SK-N-MC (cell line): Measurements from ENCODE around the gene EIF4B.

Experiments
- EZH2 ChIP-seq: fragments of 200-600 bp; sonication (generic); IDR thresholded peaks from one replicate; pipeline ENCODE4 v1.6.1; 2017; ENCODE audit warnings: antibody characterized with exemption
- POLR2AphosphoS5 ChIP-seq: IDR thresholded peaks from 2 replicates; pipeline ENCODE4 v1.6.1; 2012; ENCODE audit warnings: mild to moderate bottlenecking, low read depth, low read length, borderline replicate concordance

DNA sequence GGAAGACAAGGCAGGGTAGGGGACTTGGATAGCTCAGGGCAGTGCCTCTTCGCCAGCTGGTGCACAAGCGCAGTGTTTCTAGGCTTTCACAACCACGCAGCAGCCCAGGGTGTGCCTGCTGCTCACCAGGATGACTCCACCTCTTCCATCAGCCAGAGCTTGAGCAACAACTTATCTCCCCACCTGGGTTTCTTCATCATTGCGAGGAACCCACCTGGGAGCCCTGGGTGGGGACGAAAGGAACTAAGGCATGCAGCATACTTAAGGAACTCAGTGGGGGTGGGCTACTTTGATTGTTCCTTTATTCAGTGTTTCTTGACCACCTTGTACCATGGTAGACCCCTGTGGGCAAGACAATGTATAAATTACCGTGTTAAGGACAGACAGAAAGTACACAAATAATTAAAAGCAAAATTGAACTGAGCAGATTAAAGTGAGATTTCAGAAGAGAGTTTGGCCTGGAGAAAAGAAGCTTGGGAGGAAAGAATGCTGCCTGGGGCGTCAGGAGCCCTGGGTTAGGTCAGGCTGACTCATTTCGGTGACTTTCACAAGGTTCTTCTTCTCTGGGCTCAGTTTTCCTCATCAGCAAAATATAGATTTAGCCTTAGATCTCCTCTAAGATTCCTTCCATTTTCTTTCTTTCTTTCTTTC is 34.5 kb upstream of the EIF4B start:
- TF ChIP-seq EZH2 (no peak), POLR2AphosphoS5 (no peak)
